Measurements from ENCODE around the gene OTULIN. TPM values are rescaled to one million over a fixed set of nuclear protein-coding genes. Genes with fewer than 3 reads are reported as not detected.

The OTULIN gene
- total and polyA plus RNA-seq, 2 experiments from 2014 or later, result 24.3 to 43.9 TPM

DNA sequence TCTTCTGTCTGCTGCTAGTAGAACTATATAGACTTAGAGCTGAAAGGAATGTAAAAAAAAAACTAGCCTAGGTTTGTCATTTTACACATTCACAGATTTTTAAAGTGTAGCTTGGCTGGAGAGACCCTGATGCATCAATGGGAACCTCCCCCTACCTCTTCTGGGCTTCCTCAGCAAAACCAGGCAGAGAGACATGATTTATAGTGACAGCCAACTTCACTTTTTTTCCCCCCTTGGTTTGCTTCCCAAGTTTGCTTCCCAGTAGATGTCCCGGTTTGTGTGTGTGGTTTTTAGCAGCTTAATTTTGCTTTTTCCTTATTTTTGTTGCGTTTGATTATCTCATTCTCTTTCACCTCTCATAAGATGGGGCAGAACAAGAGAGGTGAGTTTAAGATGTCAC is 1.8 kb downstream of the OTULIN start (continued):
- TF ChIP-seq, protein P1, sequence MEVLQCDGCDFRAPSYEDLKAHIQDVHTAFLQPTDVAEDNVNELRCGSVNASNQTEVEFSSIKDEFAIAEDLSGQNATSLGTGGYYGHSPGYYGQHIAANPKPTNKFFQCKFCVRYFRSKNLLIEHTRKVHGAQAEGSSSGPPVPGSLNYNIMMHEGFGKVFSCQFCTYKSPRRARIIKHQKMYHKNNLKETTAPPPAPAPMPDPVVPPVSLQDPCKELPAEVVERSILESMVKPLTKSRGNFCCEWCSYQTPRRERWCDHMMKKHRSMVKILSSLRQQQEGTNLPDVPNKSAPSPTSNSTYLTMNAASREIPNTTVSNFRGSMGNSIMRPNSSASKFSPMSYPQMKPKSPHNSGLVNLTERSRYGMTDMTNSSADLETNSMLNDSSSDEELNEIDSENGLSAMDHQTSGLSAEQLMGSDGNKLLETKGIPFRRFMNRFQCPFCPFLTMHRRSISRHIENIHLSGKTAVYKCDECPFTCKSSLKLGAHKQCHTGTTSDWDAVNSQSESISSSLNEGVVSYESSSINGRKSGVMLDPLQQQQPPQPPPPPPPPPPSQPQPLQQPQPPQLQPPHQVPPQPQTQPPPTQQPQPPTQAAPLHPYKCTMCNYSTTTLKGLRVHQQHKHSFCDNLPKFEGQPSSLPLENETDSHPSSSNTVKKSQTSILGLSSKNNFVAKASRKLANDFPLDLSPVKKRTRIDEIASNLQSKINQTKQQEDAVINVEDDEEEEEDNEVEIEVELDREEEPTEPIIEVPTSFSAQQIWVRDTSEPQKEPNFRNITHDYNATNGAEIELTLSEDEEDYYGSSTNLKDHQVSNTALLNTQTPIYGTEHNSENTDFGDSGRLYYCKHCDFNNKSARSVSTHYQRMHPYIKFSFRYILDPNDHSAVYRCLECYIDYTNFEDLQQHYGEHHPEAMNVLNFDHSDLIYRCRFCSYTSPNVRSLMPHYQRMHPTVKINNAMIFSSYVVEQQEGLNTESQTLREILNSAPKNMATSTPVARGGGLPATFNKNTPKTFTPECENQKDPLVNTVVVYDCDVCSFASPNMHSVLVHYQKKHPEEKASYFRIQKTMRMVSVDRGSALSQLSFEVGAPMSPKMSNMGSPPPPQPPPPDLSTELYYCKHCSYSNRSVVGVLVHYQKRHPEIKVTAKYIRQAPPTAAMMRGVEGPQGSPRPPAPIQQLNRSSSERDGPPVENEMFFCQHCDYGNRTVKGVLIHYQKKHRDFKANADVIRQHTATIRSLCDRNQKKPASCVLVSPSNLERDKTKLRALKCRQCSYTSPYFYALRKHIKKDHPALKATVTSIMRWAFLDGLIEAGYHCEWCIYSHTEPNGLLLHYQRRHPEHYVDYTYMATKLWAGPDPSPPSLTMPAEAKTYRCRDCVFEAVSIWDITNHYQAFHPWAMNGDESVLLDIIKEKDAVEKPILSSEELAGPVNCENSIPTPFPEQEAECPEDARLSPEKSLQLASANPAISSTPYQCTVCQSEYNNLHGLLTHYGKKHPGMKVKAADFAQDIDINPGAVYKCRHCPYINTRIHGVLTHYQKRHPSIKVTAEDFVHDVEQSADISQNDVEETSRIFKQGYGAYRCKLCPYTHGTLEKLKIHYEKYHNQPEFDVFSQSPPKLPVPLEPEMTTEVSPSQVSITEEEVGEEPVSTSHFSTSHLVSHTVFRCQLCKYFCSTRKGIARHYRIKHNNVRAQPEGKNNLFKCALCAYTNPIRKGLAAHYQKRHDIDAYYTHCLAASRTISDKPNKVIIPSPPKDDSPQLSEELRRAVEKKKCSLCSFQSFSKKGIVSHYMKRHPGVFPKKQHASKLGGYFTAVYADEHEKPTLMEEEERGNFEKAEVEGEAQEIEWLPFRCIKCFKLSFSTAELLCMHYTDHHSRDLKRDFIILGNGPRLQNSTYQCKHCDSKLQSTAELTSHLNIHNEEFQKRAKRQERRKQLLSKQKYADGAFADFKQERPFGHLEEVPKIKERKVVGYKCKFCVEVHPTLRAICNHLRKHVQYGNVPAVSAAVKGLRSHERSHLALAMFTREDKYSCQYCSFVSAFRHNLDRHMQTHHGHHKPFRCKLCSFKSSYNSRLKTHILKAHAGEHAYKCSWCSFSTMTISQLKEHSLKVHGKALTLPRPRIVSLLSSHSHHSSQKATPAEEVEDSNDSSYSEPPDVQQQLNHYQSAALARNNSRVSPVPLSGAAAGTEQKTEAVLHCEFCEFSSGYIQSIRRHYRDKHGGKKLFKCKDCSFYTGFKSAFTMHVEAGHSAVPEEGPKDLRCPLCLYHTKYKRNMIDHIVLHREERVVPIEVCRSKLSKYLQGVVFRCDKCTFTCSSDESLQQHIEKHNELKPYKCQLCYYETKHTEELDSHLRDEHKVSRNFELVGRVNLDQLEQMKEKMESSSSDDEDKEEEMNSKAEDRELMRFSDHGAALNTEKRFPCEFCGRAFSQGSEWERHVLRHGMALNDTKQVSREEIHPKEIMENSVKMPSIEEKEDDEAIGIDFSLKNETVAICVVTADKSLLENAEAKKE (CRISPR knock-in tag; IDR thresholded peaks at IDR 0.05), result no peak
- TF ChIP-seq EZH2 (IDR thresholded peaks at IDR 0.05; ENCODE audit: low read depth, unreplicated experiment) (no peak), EZH2phosphoT487 (IDR thresholded peaks at IDR 0.05; ENCODE audit: unreplicated experiment) (no peak), ZNF331 (CRISPR knock-in tag; IDR thresholded peaks at IDR 0.05; ENCODE audit: low read depth) (no peak)

DNA sequence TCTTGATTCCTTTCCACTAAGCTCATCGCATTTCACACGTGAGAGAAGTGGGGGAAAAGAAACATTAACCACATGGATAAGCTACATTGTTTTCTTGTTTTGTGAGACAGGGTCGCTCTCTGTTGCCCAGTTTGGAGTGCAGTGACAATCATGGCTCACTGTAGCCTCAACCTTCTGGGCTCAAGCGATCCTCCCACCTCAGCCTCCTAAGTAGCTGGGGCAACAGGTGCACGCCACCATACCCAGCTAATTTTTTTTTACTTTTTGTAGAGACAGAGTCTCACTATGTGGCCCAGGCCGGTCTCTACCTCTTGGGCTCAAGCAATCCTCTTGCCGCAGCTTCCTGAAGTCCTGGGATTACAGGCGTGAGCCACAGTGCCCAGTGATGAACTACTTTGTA is 2.8 kb downstream of the OTULIN start:
- Mint-ChIP-seq H3K27me3 (ENCODE audit: insufficient read depth, low read depth, poor library complexity) (peaks cover 22% of the 10 kb centered on the region), H3K4me1 (peaks cover 32% of the 10 kb centered on the region), H3K9me3 (no peaks in the 10 kb centered on the region), H3K4me3 (no peak overlapping the region), H3K36me3 (ENCODE audit: low read depth) (no peaks in the 10 kb centered on the region; the same call in 2 of the 3 replicates), H3K27ac (no peak overlapping the region)
- Histone ChIP-seq H3K4me3 (no peak overlapping the region), H3K27me3 (ENCODE audit: insufficient read depth) (peaks cover 30% of the 10 kb centered on the region), H3K4me2 (no peak overlapping the region; the same call in 1 of the 2 replicates), H3K9me2 (ENCODE audit: insufficient read depth) (no peaks in the 10 kb centered on the region; the same call in 1 of the 2 replicates), H3K79me2 (replicated peaks; ENCODE audit: insufficient read depth) (peaks cover 72% of the 10 kb centered on the region), H2AFZ (no peak overlapping the region), H4K20me1 (replicated peaks; ENCODE audit: insufficient read depth) (peaks cover 4% of the 10 kb centered on the region; the same call in 1 of the 2 replicates), H3K4me1 (ENCODE audit: insufficient read depth) (peaks cover 32% of the 10 kb centered on the region), H3K27ac (ENCODE audit: low read depth) (no peak overlapping the region), H3F3A (replicated peaks; ENCODE audit: low read depth) (0 out of 2 replicates have a peak, but pooled peaks cover 3% of the 10 kb centered on the region), H3K36me3 (ENCODE audit: insufficient read depth) (no peaks in the 10 kb centered on the region)
- no peak for DNase-seq (ENCODE audit: low spot score)
- TF ChIP-seq, protein P2, sequence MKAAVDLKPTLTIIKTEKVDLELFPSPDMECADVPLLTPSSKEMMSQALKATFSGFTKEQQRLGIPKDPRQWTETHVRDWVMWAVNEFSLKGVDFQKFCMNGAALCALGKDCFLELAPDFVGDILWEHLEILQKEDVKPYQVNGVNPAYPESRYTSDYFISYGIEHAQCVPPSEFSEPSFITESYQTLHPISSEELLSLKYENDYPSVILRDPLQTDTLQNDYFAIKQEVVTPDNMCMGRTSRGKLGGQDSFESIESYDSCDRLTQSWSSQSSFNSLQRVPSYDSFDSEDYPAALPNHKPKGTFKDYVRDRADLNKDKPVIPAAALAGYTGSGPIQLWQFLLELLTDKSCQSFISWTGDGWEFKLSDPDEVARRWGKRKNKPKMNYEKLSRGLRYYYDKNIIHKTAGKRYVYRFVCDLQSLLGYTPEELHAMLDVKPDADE (IDR thresholded peaks at IDR 0.05), result no peak
- no peak for ATAC-seq

Measured in GM23338 (cell line).